ENCODE data around the gene NEUROD2.

Gene NEUROD2

GRCh38 chr17:39618246-39618913 is 10.7 kb upstream of the NEUROD2 start:
- no peak for DNase-seq (ENCODE audit: low read depth)

GRCh38 chr17:39617446-39618245 is 9.9 kb upstream of the NEUROD2 start:
- DNase-seq (ENCODE audit: low read depth) = peak; percentile 33

GRCh38 chr17:39617100-39617445 is 9.4 kb upstream of the NEUROD2 start:
- DNase-seq (ENCODE audit: low read depth) = no peak

GRCh38 chr17:39615434-39615833 is 7.7 kb upstream of the NEUROD2 start:
- DNase-seq (ENCODE audit: low read depth) = no peak

GRCh38 chr17:39614545-39615157 is 6.9 kb upstream of the NEUROD2 start:
- DNase-seq (ENCODE audit: low read depth) = no peak

- no peak for DNase-seq (ENCODE audit: low read depth)
Observed at GRCh38 chr17:39612935-39613464, 5.3 kb upstream of the NEUROD2 start.

GRCh38 chr17:39612291-39612894 is 4.7 kb upstream of the NEUROD2 start:
- no peak for DNase-seq (ENCODE audit: low read depth)

- no peak for DNase-seq (ENCODE audit: low read depth)
Observed at GRCh38 chr17:39611401-39612112, 3.8 kb upstream of the NEUROD2 start.

- DNase-seq (ENCODE audit: low read depth) = no peak
Observed at GRCh38 chr17:39609416-39610025, 1.8 kb upstream of the NEUROD2 start.

GRCh38 chr17:39608142-39608981 is 642 bp upstream of the NEUROD2 start:
- no peak for DNase-seq (ENCODE audit: low read depth)

GRCh38 chr17:39607057-39607850 is 466 bp downstream of the NEUROD2 start:
- DNase-seq (ENCODE audit: low read depth) = no peak

- no peak for DNase-seq (ENCODE audit: low read depth)
Observed at GRCh38 chr17:39606434-39607056, 1.2 kb downstream of the NEUROD2 start.

- no peak for DNase-seq (ENCODE audit: low read depth)
Observed at GRCh38 chr17:39605492-39606433, 2.0 kb downstream of the NEUROD2 start.

GRCh38 chr17:39604911-39605491 is 2.7 kb downstream of the NEUROD2 start:
- DNase-seq (ENCODE audit: low read depth) = no peak

- no peak for DNase-seq (ENCODE audit: low read depth)
Observed at GRCh38 chr17:39603304-39604016, 4.3 kb downstream of the NEUROD2 start.

GRCh38 chr17:39602533-39603303 is 5.0 kb downstream of the NEUROD2 start:
- DNase-seq (ENCODE audit: low read depth) = no peak

Data from stimulated activated CD8-positive, alpha-beta memory T cell treated with anti-CD3 and anti-CD28 coated beads, Interleukin-4, amount 100 ng/mL, for 24 hours (primary cell).